HFFc6 (cell line): Measurements from ENCODE around the gene DEFB129. TPM values are rescaled to one million over a fixed set of nuclear protein-coding genes. Genes with fewer than 3 reads are reported as not detected.

Experiments
- DNase-seq: peaks from one replicate; pipeline ENCODE4 v3.0.0-alpha.2; 2018
- H3K27ac Mint-ChIP-seq: 2 replicates; pipeline ENCODE4 v1.8.0; 2020; ENCODE audit warnings: mild to moderate bottlenecking, mixed read lengths
- H3K27me3 Mint-ChIP-seq: 2 replicates; pipeline ENCODE4 v1.8.0; 2021; ENCODE audit warnings: mild to moderate bottlenecking, moderate library complexity, mixed read lengths; ENCODE audit not compliant: insufficient read depth
- H3K36me3 Mint-ChIP-seq: 2 replicates; pipeline ENCODE4 v1.8.0; 2021; ENCODE audit warnings: low read depth, mixed read lengths
- H3K4me1 Mint-ChIP-seq: 2 replicates; pipeline ENCODE4 v1.8.0; 2020; ENCODE audit warnings: low read depth, mixed read lengths
- H3K4me3 Mint-ChIP-seq: 2 replicates; pipeline ENCODE4 v1.8.0; 2020; ENCODE audit warnings: mild to moderate bottlenecking, moderate library complexity, mixed read lengths
- H3K9me3 Mint-ChIP-seq: 2 replicates; pipeline ENCODE4 v1.8.0; 2020; ENCODE audit warnings: mild to moderate bottlenecking, mixed read lengths
- CTCF ChIP-seq: fragments of 200-600 bp; sonication (generic); IDR thresholded peaks from 2 replicates; pipeline ENCODE4 v1.5.0; 2021; ENCODE audit warnings: antibody characterized with exemption, mild to moderate bottlenecking
- long read RNA-seq: library from polyadenylated mRNA; unstranded; transcript quantifications from one replicate; pipeline ENCODE4 v2.0.0, GENCODE V29; 2019
- total RNA-seq, 6 experiments: library from RNA; stranded (reverse); fragmentation: NEBNext Ultra II Directional; extraction: Animal tissue kit (Norgen Biotek cat#: 25700); gene quantifications; 2 replicates in 1 of 6; 3 replicates in 5 of 6; pipeline ENCODE4 v1.2.3, GENCODE V29; 2021

Gene DEFB129
- total RNA-seq: not detected
- long read RNA-seq: 0 reads

- TF ChIP-seq CTCF: no peak
- no peak for DNase-seq
- H3K36me3 Mint-ChIP-seq: no peaks in the 10 kb centered on the region
- H3K9me3 Mint-ChIP-seq: no peaks in the 10 kb centered on the region
- H3K4me3 Mint-ChIP-seq: no peak within 1 kb of the TSS
- H3K27me3 Mint-ChIP-seq: no peaks in the 10 kb centered on the region; the same call in none of the 2 replicates
- no peaks in the 10 kb centered on the region for H3K4me1 Mint-ChIP-seq
- H3K27ac Mint-ChIP-seq: no peak within 1 kb of the TSS
These were observed at the start of gene DEFB129 for GRCh38 chr20:226958-227357. TSS of gene DEFB129 (plus strand) at chr20:227258. CDS start at chr20:227289, 31 bp downstream.

DNA sequence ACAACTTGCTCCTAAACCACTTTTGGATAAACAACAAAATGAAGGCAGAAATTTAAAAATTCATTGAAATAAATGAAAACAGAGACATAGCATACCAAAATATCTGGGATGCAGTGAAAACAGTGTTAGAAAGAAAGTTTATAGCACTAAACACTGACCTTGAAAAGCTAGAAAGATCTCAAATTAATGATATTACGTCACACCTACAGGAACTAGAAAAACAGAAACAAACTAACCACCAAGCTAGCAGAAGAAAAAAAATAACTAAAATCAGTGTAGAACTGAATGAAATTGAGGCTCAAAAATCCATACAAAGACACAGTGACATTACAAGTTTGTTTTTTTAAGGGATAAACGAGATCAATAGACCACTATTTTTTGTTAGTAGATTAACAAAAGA lies 42.8 kb upstream of the DEFB129 start:
- Mint-ChIP-seq H3K36me3 (no peaks in the 10 kb centered on the region), H3K27me3 (peaks cover 3% of the 10 kb centered on the region; the same call in 1 of the 2 replicates), H3K4me3 (no peak overlapping the region), H3K4me1 (no peaks in the 10 kb centered on the region), H3K9me3 (peaks cover 5% of the 10 kb centered on the region; the same call in 1 of the 2 replicates), H3K27ac (no peak overlapping the region)
- no peak for TF ChIP-seq CTCF
- DNase-seq: no peak

DNA sequence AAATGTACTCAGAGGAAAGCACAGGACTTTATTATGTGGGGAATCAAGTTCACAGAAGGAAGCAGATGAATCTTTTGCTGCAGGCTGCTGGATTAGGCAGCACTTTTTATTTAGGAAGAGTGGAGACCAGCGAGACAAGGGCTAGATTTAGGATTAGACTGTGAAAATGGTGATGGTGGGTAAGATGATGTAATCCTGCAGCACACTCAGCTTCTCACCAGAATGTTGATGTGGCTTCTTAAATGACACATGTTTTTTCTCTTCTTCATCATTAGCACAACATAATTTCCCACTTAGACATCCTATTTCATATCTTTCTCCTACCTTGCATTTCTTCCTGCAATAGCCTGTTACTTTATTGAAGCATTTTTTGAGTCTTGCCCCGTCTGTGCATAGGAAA lies 39.3 kb upstream of the DEFB129 start:
- TF ChIP-seq CTCF: no peak
- no peak overlapping the region for H3K4me3 Mint-ChIP-seq
- H3K27me3 Mint-ChIP-seq: peaks cover 6% of the 10 kb centered on the region; the same call in 1 of the 2 replicates
- peaks cover 5% of the 10 kb centered on the region; the same call in 1 of the 2 replicates for H3K9me3 Mint-ChIP-seq
- H3K36me3 Mint-ChIP-seq: no peaks in the 10 kb centered on the region
- no peak overlapping the region for H3K27ac Mint-ChIP-seq
- H3K4me1 Mint-ChIP-seq: no peaks in the 10 kb centered on the region
- no peak for DNase-seq

DNA sequence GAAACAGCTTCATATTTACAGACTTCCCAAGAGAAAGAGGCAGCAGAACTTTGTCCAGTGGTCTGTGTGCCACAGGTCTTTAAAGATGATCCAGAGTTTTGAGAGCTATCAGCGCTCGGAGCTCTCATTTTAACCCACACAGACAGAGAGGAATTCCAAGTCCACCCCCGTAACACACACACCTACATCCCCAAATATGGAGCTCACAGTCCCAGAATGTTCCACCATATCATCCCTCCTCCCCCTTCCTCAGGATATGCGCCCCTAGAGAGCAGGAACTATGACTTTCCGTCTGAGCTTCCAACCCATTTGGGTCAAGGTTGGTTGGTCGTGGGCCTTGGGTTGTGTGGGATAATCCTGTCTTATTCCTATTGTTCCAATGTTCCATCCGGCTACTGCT lies 37.4 kb upstream of the DEFB129 start, which contains the start of gene DEFB128:
Gene DEFB128, minus strand, starts transcription at position 101 of the 400 bp plus-strand sequence. Its CDS starts 88 bp downstream, at position 13.
- peaks cover 3% of the 10 kb centered on the region; the same call in 1 of the 2 replicates for H3K9me3 Mint-ChIP-seq
- DNase-seq: no peak

GRCh38 chr20:198225-198624 lies 28.8 kb upstream of the DEFB129 start:
- H3K27ac Mint-ChIP-seq: no peak overlapping the region
- peaks cover 14% of the 10 kb centered on the region for H3K27me3 Mint-ChIP-seq
- no peak overlapping the region for H3K4me3 Mint-ChIP-seq
- no peak for TF ChIP-seq CTCF
- H3K36me3 Mint-ChIP-seq: no peaks in the 10 kb centered on the region
- H3K4me1 Mint-ChIP-seq: no peaks in the 10 kb centered on the region; the same call in 1 of the 2 replicates
- no peak for DNase-seq
- H3K9me3 Mint-ChIP-seq: no peaks in the 10 kb centered on the region

More for the DNA sequence above, 37.4 kb upstream of the DEFB129 start, which contains the start of gene DEFB128:
- no peak within 1 kb of the TSS for H3K4me3 Mint-ChIP-seq
- no peak for TF ChIP-seq CTCF
- no peaks in the 10 kb centered on the region for H3K36me3 Mint-ChIP-seq
- no peak within 1 kb of the TSS for H3K27ac Mint-ChIP-seq
- peaks cover 9% of the 10 kb centered on the region; the same call in 1 of the 2 replicates for H3K27me3 Mint-ChIP-seq
- H3K4me1 Mint-ChIP-seq: no peaks in the 10 kb centered on the region; the same call in 1 of the 2 replicates
